WI38 (cell line): ENCODE results near the gene DRGX.

ENCODE experiments used
- H3K4me3 ChIP-seq: 2 replicates; pipeline ENCODE4 v1.5.1; 2011; ENCODE audit warnings: low read depth, mild to moderate bottlenecking, control low read depth, low read length
- TF ChIP-seq, protein P1 (sequence below): IDR thresholded peaks from 2 replicates; pipeline ENCODE4 v1.5.1; 2012; ENCODE audit warnings: low read depth, mild to moderate bottlenecking, control low read depth, low read length

The DRGX gene

DNA sequence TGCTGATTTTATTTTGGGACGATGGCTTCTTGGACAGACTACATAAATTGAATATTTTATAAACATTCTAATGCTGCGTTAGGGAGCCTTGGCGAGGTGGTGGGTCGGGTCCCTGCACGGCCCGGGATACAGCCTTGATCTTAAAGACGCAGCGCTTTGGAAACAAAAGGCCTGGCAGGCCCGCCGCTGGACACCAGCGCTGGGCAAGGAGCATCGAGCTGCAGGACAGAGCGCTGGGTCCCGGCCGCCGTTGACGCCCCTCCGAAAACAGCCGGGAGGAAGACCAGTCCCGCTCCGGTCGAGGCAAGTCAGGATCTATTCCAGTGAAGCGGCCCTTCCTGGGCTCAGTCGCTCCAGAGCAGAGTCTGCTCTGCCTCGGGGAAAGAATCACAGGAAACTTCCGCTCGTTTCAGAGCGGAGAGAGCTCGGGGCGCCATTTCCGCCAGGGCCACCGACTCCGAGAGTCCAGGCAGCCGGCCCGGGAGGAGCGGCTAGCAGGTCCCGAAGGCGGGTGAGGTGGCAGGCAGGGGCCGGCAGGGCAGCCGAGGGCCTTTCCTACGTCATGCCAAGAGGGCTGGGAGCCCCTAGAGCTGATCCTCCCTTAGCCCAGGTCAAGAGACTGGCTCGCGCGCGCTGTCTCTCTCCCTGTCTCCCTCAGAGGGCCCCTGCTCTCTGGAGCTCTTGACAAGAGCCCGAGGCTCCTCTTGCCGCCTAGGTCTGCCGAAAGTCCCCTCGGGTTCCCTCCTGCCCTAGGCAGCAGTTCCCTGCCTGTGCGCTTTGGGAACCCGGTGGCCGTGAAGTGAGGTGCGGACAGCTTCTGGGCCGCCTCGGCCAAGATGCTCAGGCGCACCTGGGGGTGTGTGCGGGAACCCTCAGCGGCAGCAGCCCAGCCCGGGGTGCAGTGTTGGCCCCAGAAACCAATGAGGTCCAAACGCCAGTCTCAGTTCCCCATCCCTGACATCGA, 1.4 kb upstream of the DRGX start:
- no peak overlapping the region for H3K4me3 ChIP-seq
- TF ChIP-seq, protein P1, sequence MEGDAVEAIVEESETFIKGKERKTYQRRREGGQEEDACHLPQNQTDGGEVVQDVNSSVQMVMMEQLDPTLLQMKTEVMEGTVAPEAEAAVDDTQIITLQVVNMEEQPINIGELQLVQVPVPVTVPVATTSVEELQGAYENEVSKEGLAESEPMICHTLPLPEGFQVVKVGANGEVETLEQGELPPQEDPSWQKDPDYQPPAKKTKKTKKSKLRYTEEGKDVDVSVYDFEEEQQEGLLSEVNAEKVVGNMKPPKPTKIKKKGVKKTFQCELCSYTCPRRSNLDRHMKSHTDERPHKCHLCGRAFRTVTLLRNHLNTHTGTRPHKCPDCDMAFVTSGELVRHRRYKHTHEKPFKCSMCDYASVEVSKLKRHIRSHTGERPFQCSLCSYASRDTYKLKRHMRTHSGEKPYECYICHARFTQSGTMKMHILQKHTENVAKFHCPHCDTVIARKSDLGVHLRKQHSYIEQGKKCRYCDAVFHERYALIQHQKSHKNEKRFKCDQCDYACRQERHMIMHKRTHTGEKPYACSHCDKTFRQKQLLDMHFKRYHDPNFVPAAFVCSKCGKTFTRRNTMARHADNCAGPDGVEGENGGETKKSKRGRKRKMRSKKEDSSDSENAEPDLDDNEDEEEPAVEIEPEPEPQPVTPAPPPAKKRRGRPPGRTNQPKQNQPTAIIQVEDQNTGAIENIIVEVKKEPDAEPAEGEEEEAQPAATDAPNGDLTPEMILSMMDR: no peak

DNA sequence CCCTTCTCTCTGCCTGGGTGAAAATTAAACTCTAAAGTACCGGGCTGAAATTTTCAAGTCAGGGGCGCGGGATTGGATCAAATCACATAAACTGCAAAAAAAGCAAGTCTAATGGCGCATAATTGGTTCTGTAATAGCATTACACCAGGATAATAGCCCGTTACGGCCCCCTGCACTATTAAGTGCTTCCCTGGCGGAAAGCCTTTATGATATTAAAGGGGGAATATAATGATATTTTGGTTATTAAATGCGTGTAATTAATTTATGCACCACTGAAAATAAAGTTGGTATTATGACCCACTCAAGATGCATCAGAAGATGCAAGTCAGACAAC, 744 bp upstream of the DRGX start:
- TF ChIP-seq, protein P1: no peak
- no peak overlapping the region for H3K4me3 ChIP-seq

DNA sequence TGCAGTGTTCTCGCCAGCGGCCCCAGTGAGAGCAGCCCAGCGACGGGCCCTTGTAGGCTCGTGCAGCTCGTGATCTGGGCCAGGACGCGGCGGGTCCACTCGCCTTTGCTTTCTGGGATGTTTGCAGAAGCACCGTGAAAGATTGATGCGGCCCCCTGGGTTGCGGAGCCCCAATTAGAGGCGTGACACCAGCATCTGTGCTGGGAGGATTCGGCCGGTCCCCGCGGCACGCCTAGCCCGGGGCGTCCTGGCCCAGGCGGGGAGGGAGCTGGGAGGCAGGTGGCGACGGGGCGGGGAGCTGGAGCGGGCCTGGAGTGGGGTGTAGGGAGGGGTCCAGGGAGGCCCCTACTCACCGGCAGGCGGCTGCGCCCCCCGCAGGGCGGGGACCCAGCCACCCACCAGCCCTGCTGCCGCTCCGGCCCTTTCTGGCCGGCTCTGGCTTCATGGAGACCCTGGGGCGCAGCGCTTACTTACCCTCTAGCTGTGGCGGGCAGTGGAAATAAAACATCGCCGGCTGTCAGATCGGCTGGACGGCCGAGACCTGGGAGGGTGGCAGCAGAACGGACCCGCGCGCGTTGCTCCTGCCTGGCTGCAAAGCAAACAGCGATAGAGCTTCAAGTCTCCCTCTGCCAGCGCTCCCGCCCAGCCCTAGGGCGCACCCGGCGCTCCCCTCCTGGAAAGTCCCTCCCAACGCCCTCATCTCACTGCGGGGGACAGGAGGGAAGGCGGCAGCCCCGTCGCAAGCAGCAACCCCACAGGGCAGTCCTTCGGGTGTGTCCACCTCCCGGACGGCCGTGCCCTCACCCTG, 752 bp downstream of the DRGX start:
- H3K4me3 ChIP-seq: no peak overlapping the region
- TF ChIP-seq, protein P1: no peak

DNA sequence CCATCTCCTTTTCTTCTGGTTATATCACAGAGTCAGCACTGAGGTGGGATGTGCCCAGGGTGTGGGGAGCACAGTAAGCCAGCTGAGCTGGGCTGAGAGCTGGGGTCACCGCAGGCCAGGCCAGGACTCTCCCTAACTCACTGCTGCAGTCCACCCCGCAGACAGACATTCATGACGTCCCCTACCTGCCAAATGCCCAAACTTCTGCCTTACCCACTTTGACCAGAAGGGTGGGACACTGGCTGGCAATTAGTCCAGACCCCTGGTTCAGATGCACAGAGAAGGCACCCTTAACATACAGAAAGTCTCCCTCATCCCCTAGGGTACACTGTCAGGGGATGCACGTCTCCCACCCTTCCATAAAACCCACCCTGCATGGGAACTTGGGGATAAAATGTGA, 2.1 kb downstream of the DRGX start:
- H3K4me3 ChIP-seq: no peak overlapping the region
- TF ChIP-seq, protein P1: no peak

DNA sequence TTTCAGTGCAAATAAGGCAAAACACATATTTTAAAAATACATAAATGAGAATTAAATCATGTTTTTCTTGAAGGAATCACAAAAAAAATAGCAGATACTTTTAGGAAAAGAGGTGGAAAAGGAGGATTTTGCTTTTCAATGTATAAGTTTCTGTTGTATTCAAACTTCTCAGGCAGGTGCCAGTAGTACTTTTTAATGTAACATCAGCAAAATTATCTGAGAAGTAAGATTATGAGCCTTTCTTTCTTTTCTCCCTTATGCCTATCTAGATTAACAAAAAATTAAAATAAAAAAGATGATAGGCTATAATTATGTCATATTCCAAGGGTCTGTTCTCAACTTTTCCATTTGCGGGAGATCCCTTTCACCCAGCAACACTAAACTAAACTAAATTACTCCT, 2.6 kb downstream of the DRGX start:
- no peak overlapping the region for H3K4me3 ChIP-seq

DNA sequence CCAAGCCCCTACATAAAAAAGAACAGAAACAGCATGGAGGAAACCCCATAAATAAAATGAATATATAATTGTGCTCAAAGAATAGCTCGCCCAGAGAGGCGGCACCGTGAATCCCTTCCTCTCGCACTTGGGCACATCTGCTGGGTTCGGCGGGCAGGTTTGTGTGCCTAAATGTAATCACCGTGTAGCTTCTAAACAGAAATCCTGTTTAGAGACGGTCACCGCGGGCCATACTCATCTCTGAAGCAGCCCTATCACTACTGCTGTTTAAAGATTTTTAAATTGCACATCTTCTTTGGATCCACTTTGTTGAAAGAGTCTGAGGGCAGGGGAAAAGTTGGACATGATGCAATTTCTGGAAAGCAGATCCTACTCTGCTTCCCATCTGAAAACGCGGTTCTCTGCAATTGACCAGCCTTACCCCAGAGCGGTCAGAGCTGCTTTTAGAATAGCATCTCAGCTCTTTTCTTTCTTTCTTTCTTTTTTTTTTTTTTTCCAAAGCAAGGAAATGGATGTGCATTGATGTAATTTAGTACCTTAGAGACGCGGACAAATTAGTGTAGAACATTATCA, 6.4 kb downstream of the DRGX start:
- no peak overlapping the region for H3K4me3 ChIP-seq

More for the DNA sequence above, 2.6 kb downstream of the DRGX start:
- TF ChIP-seq, protein P1: no peak

More for the DNA sequence above, 6.4 kb downstream of the DRGX start:
- TF ChIP-seq, protein P1: no peak
